Tibial nerve (tissue), 3 donors: Measurements from ENCODE around the gene PTCRA.

Experiments
- CTCF ChIP-seq, 5 experiments: fragments of 200-600 bp in 3 of 5; fragments of 450-650 bp in 2 of 5; sonication (generic) in 3 of 5; IDR thresholded peaks; one replicate each; pipeline ENCODE4 v1.5.1; 2016 to 2019; ENCODE audit warnings: antibody characterized with exemption in 5 of 5, mild to moderate bottlenecking in 3 of 5, moderate library complexity in 2 of 5
- POLR2A ChIP-seq, 2 donors: fragments of 450-650 bp; IDR thresholded peaks; one replicate each; pipeline ENCODE4 v1.6.1; 2017; ENCODE audit warnings: antibody characterized with exemption in 2 of 2, mild to moderate bottlenecking in 2 of 2, moderate library complexity in 2 of 2

- TF ChIP-seq CTCF (IDR thresholded peaks at IDR 0.05) (no peak), POLR2A (IDR thresholded peaks at IDR 0.05) (no peak)
Observed at GRCh38 chr6:42969934-42970333, 54.1 kb downstream of the PTCRA start.
